Superior temporal gyrus (tissue), 1 donor: ENCODE measurements around the gene ZNF677.
A peak's percentile ranks its signal among the peaks of the same experiment; 100 is the strongest.
"Not testable (repeated sequence)": the region's sequence is repeated elsewhere in the genome, so short reads cannot be mapped to it uniquely, and the experiment has no call there.

Experiments used
- DNase-seq: peaks from one replicate; pipeline ENCODE4 v3.0.0-alpha.2; 2016; ENCODE audit errors: extremely low spot score

ZNF677 gene

GRCh38 chr19:53193535-53194222 is 61.0 kb downstream of the ZNF677 start:
- DNase-seq: no peak

GRCh38 chr19:53192771-53193534 is 61.7 kb downstream of the ZNF677 start, which contains the start of gene ZNF665:
Gene ZNF665, minus strand, starts transcription at chr19:53193358. Its CDS starts 10,460 bp downstream, at chr19:53182898.
- peak; percentile 87 for DNase-seq

- DNase-seq: no peak
Observed at GRCh38 chr19:53190253-53190652, 64.4 kb downstream of the ZNF677 start.

GRCh38 chr19:53189691-53190198 is 64.9 kb downstream of the ZNF677 start:
- not testable (repeated sequence) for DNase-seq
